Activated T-helper 2 cell treated with anti-CD3 and anti-CD28 coated beads, Interferon-gamma antibody, Interleukin-2, Interleukin-4, amounts not matched to agents 10 μg/mL and 5 μg/mL and 100 μg/mL, durations not matched to agents 14 hours and 24 hours and 36 hours (primary cell): Measurements from ENCODE around the gene EEF2K. TPM values are rescaled to one million over a fixed set of nuclear protein-coding genes. Genes with fewer than 3 reads are reported as not detected.
"Not testable (repeated sequence)": the region's sequence is repeated elsewhere in the genome, so short reads cannot be mapped to it uniquely, and the experiment has no call there.

Experiments used
- DNase-seq: peaks from one replicate; pipeline ENCODE4 v3.0.0; 2021; ENCODE audit warnings: low spot score
- H3K27ac Mint-ChIP-seq: one replicate; pipeline ENCODE4 v1.8.0; 2021; ENCODE audit warnings: mixed read lengths
- H3K27me3 Mint-ChIP-seq: one replicate; pipeline ENCODE4 v1.8.0; 2021; ENCODE audit warnings: low read depth, mixed read lengths
- H3K36me3 Mint-ChIP-seq: one replicate; pipeline ENCODE4 v1.8.0; 2021; ENCODE audit warnings: low read depth, mixed read lengths
- H3K4me1 Mint-ChIP-seq: one replicate; pipeline ENCODE4 v1.8.0; 2021; ENCODE audit warnings: low read depth, mixed read lengths
- H3K4me3 Mint-ChIP-seq: one replicate; pipeline ENCODE4 v1.8.0; 2021; ENCODE audit warnings: low read depth, mild to moderate bottlenecking, moderate library complexity, mixed read lengths
- H3K9me3 Mint-ChIP-seq: one replicate; pipeline ENCODE4 v1.8.0; 2021; ENCODE audit warnings: mixed read lengths
- intact Hi-C: fragments of 100-400 bp; cut with micrococcal nuclease; formaldehyde crosslinking; loops from one replicate; pipeline ENCODE4 v1.15.1; 2023
- total RNA-seq: library from RNA; stranded (reverse); gene quantifications from 2 replicates; pipeline ENCODE4 v1.2.3, GENCODE V29; 2022

Gene EEF2K
- total RNA-seq, 1 donor from 2014 or later, result 40.4 TPM

- Mint-ChIP-seq H3K4me1 (peaks cover 56% of the 10 kb centered on the region), H3K27me3 (no peaks in the 10 kb centered on the region), H3K27ac (peak overlapping the region; percentile 99), H3K4me3 (peak overlapping the region; percentile 78), H3K9me3 (no peaks in the 10 kb centered on the region), H3K36me3 (no peaks in the 10 kb centered on the region)
- peak; percentile 82 for DNase-seq
- intact Hi-C loops, result loop anchor here (5.0 kb wide), 1 partner anchor 1290 kb away; the partner anchor contains the start of genes DCUN1D3 and LYRM1
Measured at GRCh38 chr16:22192261-22193062, 13.6 kb upstream of the EEF2K start.

GRCh38 chr16:22193063-22193411 lies 13.0 kb upstream of the EEF2K start:
- no peak overlapping the region for H3K27ac Mint-ChIP-seq
- no peak for DNase-seq

GRCh38 chr16:22194707-22195444 lies 11.2 kb upstream of the EEF2K start:
- no peak for DNase-seq
- Mint-ChIP-seq H3K27ac (peak overlapping the region; percentile 79), H3K27me3 (no peaks in the 10 kb centered on the region), H3K4me3 (peak overlapping the region; percentile 76), H3K4me1 (peaks cover 48% of the 10 kb centered on the region), H3K36me3 (no peaks in the 10 kb centered on the region), H3K9me3 (no peaks in the 10 kb centered on the region)
- intact Hi-C loops, result loop anchor here (1.0 to 5.0 kb wide), 4 partner anchors 11 to 1293 kb away; partner anchors contain the start of genes DCUN1D3, EEF2K, LYRM1 and POLR3E

More at GRCh38 chr16:22193063-22193411, 13.0 kb upstream of the EEF2K start:
- no peaks in the 10 kb centered on the region for H3K27me3 Mint-ChIP-seq
- no peaks in the 10 kb centered on the region for H3K9me3 Mint-ChIP-seq
- H3K4me3 Mint-ChIP-seq, result no peak overlapping the region
- H3K36me3 Mint-ChIP-seq, result no peaks in the 10 kb centered on the region
- intact Hi-C loops, result loop anchor here (5.0 kb wide), 1 partner anchor 1291 kb away; the partner anchor contains the start of genes DCUN1D3 and LYRM1
- H3K4me1 Mint-ChIP-seq, result peaks cover 57% of the 10 kb centered on the region

- intact Hi-C loops, result loop anchor here (1.0 to 2.0 kb wide), 3 partner anchors 11 to 102 kb away; partner anchors contain the start of genes EEF2K and POLR3E
- no peaks in the 10 kb centered on the region for H3K27me3 Mint-ChIP-seq
- H3K4me1 Mint-ChIP-seq, result peaks cover 48% of the 10 kb centered on the region
- H3K9me3 Mint-ChIP-seq, result no peaks in the 10 kb centered on the region
- no peak for DNase-seq
- H3K4me3 Mint-ChIP-seq, result peak overlapping the region; percentile 76
- H3K36me3 Mint-ChIP-seq, result no peaks in the 10 kb centered on the region
- peak overlapping the region; percentile 79 for H3K27ac Mint-ChIP-seq
Measured at GRCh38 chr16:22195445-22195694, 10.7 kb upstream of the EEF2K start.

- peak; percentile 91 for DNase-seq
- Mint-ChIP-seq H3K36me3 (no peaks in the 10 kb centered on the region), H3K4me3 (peak overlapping the region; percentile 78), H3K27me3 (no peaks in the 10 kb centered on the region), H3K4me1 (peaks cover 48% of the 10 kb centered on the region), H3K9me3 (no peaks in the 10 kb centered on the region), H3K27ac (peak overlapping the region; percentile 79)
- intact Hi-C loops, result loop anchor here (1.0 to 2.0 kb wide), 3 partner anchors 10 to 101 kb away; partner anchors contain the start of genes EEF2K and POLR3E
Measured at GRCh38 chr16:22195695-22196558, 10.2 kb upstream of the EEF2K start.

- H3K4me1 Mint-ChIP-seq, result peaks cover 48% of the 10 kb centered on the region
- H3K27ac Mint-ChIP-seq, intact Hi-C loops, H3K9me3 Mint-ChIP-seq, DNase-seq, H3K27me3 Mint-ChIP-seq, H3K36me3 Mint-ChIP-seq: not testable (repeated sequence)
- H3K4me3 Mint-ChIP-seq, result peak overlapping the region; percentile 75
Measured at GRCh38 chr16:22196559-22197168, 9.4 kb upstream of the EEF2K start.

GRCh38 chr16:22198547-22199293 lies 7.4 kb upstream of the EEF2K start:
- H3K36me3 Mint-ChIP-seq, result no peaks in the 10 kb centered on the region
- intact Hi-C loops, result no loop called here
- DNase-seq, result no peak
- H3K4me3 Mint-ChIP-seq, result no peak overlapping the region
- peaks cover 34% of the 10 kb centered on the region for H3K4me1 Mint-ChIP-seq
- no peak overlapping the region for H3K27ac Mint-ChIP-seq
- no peaks in the 10 kb centered on the region for H3K9me3 Mint-ChIP-seq
- H3K27me3 Mint-ChIP-seq, result no peaks in the 10 kb centered on the region

- Mint-ChIP-seq H3K4me1 (peaks cover 23% of the 10 kb centered on the region), H3K9me3 (no peaks in the 10 kb centered on the region), H3K4me3 (no peak overlapping the region), H3K27me3 (no peaks in the 10 kb centered on the region), H3K36me3 (peaks cover 1% of the 10 kb centered on the region), H3K27ac (no peak overlapping the region)
- intact Hi-C loops, result no loop called here
- no peak for DNase-seq
Measured at GRCh38 chr16:22202261-22202637, 3.8 kb upstream of the EEF2K start.

- no peak for DNase-seq
- intact Hi-C loops, result no loop called here
- Mint-ChIP-seq H3K27me3 (no peaks in the 10 kb centered on the region), H3K4me3 (no peak overlapping the region), H3K4me1 (peaks cover 29% of the 10 kb centered on the region), H3K36me3 (peaks cover 6% of the 10 kb centered on the region), H3K27ac (no peak overlapping the region), H3K9me3 (no peaks in the 10 kb centered on the region)
Measured at GRCh38 chr16:22203091-22203490, 3.0 kb upstream of the EEF2K start.

GRCh38 chr16:22204091-22204655 lies 1.9 kb upstream of the EEF2K start:
- H3K4me3 Mint-ChIP-seq, result no peak overlapping the region
- intact Hi-C loops, result no loop called here
- peaks cover 11% of the 10 kb centered on the region for H3K36me3 Mint-ChIP-seq

GRCh38 chr16:22205577-22206012 lies 483 bp upstream of the EEF2K start:
- intact Hi-C loops, result loop anchor here (1.0 to 5.0 kb wide), 4 partner anchors 10 to 92 kb away; partner anchors contain the start of gene POLR3E
- Mint-ChIP-seq H3K4me1 (peaks cover 36% of the 10 kb centered on the region), H3K36me3 (peaks cover 24% of the 10 kb centered on the region), H3K27ac (peak overlapping the region; percentile 78), H3K9me3 (no peaks in the 10 kb centered on the region), H3K4me3 (peak overlapping the region; percentile 96), H3K27me3 (no peaks in the 10 kb centered on the region)
- no peak for DNase-seq

More at GRCh38 chr16:22204091-22204655, 1.9 kb upstream of the EEF2K start:
- Mint-ChIP-seq H3K27me3 (no peaks in the 10 kb centered on the region), H3K9me3 (no peaks in the 10 kb centered on the region), H3K4me1 (peaks cover 26% of the 10 kb centered on the region), H3K27ac (no peak overlapping the region)
- no peak for DNase-seq
